GM21526 (cell line): ENCODE measurements around the gene RPL18.

Experiments
- ATAC-seq: cut with Tn5 transposase; IDR thresholded peaks from one replicate; pipeline ENCODE4 v1.9.1; 2021; ENCODE audit warnings: moderate library complexity; ENCODE audit not compliant: unreplicated experiment, low FRiP score

Gene RPL18

DNA sequence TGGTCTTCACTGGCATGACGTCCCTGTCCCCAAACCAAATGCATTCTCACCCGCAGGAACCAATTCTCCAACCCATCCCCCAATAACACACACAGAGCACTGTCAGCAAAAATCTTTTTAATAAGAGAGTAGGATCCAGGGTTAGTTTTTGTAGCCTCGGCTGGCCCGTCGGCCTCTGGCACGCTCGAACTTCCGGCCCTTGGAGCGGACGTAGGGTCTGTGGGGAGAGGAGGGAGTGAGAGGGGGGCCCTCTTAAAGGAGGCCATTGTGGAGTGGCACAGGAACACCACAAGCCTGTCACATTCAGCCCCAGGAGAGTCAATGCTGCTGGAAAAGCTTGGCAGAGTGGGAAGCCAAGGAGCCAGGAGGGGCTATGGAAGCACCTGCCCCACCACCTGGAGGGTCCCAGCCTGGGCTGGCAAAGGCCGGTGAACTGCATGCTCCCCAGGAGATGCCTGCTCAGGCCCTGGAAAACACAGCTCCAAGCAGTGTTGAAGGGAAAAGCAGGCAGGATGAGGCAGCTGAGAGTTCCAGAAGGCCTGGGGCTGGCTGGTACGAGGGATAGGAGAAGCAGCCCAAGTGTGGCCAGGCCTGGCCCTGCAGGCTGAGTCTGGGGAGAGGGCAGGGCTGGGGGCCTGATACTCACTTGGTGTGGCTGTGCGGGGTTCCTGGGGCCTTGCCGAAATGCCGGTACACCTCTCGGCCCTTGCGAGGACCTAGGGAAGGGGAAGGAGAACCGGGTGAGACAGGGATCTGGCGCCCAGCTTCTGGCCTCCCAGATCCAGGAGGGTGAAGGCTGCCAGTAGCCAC lies 3.5 kb downstream of the RPL18 start:
- no peak for ATAC-seq

DNA sequence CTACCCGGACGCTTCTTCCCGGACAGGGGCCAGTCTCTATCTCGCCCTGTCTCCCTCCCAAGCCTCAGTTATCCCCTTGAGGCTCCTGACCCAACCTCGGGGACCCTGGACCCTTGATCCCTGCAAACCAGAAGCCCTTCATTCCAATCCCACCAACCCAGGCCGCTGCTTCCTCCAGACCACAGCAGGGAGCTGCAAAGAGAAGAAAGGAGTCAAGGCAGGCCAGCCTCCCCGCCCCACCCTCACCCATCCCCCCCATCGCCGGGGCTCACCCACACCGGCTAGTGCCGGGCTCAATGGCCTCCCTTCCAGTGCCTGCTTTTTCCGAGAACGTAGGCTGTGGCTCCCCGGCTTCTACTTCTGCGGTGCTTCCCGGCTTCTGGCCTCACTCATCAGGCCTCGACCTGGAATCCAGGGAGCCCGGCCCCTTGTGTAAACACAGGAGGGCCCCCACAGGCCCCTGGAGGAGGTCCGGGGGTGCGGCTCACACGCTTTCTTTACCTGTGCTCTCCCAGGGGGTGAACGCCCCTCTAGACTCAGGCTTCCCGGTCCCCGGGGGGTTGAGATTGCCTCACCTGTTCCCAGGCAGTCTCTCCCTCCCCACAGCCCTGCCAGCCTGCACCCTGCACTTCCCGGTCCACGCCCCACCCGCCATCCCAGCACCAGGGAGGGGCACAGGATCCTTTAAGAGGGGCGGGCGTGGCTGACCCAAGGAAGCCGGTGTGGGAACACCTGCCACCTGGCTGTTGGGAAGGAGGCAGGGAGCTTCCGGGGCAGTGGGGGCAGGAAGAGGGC lies 4.3 kb downstream of the RPL18 start, which contains the start of gene FAM83E:
FAM83E (minus strand) TSS at position 641 of the 795 bp plus-strand sequence. CDS start 1,704 bp downstream, outside the sequence.
- ATAC-seq, result no peak

DNA sequence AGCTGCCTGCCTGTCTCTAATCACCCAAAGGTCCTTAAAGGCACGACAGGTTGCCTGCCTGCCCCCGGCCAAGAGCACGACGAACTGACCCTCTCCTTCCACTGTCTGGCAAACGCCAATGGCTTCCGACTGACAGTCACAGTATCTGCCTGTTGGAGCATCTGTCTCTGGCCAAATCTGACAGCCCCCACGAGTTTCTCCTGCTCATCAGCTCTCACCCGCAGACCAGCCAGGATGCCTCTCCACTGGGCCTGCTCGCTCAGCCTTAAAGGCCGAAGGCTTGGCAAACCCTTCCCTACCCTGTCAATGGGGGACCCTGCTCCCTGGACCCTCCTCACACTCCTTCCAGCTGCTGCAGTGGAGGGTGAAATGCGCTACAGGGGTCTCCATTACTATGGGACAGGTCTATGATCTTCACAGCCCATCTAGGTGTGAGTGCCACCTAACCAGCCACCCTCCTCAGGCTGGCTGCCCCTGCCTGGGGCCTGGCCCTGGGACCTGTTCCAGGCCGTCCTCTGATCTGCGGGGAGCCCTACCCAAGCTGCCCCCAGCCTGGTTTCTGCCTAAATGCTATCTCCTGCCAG lies 5.0 kb downstream of the RPL18 start:
- ATAC-seq, result no peak

DNA sequence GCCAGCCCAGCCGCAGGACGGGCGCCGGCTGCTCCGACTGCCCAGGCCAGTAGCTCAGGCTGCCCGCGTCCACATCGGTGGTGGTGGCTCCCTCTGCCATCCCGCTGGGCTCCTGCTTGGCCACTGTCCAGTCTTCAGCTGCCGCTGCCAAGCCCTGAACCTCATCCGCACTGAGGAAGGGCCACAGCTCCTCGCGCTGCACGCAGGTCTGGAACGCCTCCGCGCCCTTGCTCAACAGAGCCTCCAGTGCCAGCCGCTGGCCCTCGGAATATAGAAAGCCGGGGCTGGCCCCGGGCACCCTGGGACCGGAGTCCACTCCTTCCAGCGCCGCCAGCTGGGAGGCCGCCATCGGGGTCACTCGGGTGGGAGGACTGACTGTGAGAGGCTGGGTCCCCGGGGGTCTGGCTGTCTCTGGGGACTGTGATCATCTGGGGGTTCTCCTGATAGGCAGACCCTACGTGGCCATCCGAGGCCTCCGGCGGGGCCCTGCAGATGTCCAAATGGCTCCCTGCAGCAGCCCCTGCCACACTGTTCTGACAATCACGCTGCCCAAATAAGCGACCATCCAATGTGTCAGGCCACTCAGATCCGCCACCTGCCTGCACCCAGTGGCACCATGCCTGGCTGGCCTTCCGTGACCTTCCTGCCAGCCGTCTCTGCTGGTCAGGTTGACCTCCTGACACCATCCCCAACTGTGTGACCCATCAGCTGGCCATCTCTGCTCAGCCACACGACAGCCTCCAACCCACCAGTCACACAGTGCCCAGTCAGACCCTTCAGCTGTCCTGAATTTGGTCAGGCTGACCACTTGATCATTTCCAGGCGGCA lies 5.7 kb downstream of the RPL18 start:
- no peak for ATAC-seq

DNA sequence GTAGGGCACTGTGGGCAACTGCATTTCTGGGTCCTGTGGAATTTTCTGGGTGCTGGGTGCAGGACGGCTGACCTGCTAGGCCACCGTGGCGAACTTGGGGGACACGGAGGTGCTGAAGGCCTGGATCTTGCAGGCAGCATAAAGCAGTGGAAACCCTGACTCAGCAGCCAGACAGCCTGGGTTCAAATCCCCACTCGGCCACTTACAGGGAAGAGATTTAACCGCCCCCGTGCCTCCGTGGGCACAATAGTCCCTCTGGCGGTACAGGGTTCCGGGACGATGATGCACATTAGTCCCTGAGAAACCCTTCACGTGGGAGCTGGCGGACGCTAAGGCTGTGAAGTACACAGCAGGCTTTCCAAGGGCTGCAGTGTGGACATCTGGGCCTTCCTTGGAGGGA lies 7.1 kb downstream of the RPL18 start:
- ATAC-seq, result no peak

DNA sequence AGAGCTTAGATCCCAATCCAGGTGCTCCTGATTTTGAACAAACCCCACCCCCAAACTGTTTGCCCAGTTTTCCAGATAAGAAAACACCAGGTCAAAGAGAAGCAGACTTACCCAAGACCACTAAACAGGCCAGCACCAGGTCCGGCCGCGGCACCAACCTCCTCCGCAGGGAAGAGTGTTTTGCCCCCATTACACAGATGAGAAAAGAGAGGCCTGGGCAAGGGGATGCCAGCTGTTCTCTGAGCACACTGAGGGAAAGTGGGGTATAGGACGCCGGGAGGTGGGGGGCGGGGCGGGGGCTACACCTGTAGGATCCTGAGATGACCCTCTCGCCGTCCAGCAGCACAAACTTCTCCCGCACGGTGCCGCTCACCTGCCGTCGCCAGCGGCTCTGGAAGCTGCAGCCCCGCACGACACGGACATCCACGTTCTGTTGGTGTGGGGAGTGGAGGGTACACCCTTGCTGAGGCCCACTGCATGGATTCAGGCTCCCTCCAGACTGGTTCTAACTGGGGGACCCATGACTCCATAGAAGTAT lies 9.3 kb downstream of the RPL18 start:
- no peak for ATAC-seq

DNA sequence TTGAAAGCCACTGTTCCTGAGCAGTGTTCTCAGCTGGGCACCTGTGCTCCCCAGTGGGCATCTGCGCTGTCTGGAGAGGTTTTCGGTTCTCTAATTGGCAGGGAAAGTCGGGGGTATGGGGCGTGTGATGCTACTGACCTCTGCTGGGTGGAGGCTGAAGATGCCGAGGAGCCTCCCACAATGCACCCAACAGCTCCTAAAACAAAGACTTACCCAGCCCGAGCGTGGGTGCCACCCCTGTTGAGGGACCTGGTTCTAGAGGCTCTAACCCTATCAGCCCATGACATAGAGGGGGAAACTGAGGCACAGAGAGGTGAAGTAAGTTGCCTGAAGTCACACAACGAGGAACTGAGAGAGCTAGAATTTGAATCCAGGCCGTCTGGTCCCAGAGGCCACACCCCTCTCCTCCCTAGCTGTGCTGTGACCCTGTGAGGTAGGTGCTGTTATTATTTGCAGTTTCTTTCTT lies 10.1 kb downstream of the RPL18 start:
- ATAC-seq, result no peak

DNA sequence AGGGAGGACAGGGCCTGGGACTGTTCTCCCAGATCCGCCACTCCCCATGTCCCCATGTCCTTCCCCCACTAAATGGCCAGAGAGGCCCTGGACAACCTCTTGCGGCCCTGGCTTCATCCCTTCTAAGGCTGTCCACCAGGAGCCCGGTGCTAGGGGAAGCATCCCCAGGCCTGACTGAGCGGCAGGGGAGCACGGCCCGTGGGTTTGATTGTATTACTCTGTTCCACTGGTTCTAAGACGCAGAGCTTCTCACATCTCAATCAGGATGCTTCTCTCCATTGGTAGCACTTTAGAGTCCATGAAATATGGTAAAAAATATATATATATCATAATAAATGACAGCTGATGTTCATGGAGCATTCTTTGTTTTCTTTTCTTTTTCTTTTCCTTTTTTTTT lies 11.6 kb downstream of the RPL18 start:
- no peak for ATAC-seq

DNA sequence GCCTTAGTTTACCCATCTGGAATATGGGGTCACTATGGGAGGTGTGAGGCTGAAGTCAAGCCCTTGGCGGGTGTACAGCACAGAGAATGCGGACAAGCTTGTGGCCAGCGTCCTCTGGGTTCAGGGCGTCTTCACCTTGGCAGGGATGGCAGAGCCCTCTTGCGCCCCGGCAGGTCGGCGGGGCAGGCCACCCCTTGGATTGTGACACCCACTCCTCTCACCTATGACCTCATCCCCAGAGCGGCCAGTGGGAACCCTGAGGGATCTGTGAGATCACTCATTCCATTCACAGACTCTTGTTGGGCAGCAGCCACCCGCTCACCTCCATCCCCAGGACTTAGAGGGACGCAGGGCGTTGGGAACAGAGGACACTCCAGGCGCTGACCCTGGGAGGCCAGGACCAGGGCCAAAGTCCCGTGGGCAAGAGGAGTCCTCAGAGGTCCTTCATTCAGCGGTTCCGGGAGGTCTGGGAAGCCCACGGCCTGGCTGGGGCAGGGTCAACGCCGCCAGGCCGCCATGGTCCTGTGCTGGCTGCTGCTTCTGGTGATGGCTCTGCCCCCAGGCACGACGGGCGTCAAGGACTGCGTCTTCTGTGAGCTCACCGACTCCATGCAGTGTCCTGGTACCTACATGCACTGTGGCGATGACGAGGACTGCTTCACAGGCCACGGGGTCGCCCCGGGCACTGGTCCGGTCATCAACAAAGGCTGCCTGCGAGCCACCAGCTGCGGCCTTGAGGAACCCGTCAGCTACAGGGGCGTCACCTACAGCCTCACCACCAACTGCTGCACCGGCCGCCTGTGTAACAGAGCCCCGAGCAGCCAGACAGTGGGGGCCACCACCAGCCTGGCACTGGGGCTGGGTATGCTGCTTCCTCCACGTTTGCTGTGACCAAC lies 12.3 kb downstream of the RPL18 start, which contains the start of gene SPACA4:
SPACA4 (plus strand) TSS at position 280 of the 896 bp plus-strand sequence; CDS start at position 517, 237 bp downstream.
- ATAC-seq, result no peak

DNA sequence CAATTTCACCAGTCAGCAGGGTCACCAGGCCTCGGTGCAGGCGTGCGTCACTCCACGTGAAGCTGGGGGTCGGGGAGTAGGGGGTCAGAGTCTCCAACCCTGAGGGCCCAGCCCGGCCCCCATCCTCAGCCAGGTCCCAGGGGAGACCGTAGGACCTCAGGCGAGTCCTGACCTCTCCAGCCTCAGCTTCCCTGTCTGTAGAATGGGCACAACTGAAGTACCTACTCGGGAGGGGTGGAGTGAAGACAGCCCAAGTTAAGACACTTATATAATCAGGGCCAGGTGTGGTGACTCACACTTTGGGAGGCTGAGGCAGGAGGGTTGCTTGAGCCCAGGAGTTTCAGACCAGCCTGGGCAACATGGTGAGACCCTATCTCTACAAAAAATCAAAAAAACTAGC lies 15.1 kb downstream of the RPL18 start:
- no peak for ATAC-seq

DNA sequence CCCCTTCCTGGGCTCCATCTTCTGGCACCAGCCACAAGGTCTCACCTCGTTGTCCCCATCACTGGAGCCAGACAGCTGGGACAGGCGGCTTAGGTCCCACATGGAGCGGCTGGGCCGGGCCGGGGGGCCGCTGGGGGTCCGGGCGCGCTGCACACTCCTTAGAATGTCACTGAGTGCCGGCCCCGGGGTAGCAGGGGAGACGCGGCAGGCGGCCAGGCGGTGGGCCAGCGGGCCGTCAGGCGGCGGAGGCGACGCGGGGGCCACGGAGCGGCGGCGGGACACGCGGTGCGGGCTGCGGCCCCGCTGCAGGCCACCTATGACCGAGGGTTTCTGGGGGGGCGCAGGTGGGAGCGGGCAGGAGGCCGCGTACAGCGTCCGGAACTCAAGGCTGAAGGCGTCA lies 15.5 kb downstream of the RPL18 start:
- ATAC-seq, result no peak

DNA sequence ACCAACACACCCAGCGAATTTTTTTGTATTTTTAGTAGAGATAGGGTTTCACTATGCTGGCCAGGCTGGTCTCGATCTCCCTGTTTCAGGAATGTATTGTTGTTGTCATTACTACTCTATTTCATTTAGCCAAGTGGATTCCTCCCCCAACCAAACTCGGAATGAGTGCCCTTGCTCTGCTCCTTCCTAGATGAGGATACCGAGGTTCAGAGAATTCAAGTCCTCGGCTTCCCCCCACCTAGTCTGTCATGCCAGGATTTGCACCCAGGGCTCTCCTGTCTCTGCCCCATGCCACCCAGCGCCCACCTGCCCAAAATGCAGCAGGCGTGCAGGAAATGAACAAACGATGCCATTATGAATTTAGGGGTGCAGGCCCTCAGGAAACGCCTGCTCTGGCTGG lies 16.0 kb downstream of the RPL18 start:
- ATAC-seq, result no peak

DNA sequence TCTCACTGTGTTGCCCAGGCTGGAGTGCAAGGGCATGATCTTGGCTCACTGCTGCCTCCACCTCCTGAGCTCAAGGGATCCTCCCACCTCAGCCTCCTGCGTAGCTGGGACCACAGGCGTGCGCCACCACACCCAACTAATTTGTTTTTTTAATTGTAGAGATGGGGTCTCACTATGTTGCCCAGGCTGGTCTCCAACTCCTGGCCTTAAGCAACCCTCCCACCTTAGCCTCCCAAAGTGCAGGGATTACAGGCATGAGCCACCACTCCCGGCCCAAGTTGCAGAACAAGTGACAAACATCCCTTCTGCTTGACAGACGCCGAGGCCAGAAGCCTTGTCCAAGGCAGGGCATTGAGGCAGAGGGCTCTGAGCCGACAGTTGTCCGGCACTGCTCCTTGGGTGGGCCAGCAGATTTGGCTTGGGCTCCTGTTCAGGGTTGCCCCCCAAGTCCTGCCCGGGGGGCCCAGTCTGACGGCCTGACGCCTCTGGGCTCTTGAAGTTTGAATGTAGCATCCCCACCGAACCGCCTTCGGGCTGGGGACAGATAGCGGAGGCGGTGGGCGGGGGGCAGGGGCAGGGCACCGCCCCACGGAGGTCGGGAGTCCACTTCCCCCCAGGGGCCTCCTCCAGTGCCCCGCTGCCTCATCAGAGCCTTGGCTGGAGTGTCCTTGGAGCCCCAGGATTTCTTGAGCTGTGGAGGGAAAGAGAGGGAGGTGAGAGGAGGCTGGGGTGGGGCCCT lies 18.1 kb downstream of the RPL18 start:
- ATAC-seq, result no peak

DNA sequence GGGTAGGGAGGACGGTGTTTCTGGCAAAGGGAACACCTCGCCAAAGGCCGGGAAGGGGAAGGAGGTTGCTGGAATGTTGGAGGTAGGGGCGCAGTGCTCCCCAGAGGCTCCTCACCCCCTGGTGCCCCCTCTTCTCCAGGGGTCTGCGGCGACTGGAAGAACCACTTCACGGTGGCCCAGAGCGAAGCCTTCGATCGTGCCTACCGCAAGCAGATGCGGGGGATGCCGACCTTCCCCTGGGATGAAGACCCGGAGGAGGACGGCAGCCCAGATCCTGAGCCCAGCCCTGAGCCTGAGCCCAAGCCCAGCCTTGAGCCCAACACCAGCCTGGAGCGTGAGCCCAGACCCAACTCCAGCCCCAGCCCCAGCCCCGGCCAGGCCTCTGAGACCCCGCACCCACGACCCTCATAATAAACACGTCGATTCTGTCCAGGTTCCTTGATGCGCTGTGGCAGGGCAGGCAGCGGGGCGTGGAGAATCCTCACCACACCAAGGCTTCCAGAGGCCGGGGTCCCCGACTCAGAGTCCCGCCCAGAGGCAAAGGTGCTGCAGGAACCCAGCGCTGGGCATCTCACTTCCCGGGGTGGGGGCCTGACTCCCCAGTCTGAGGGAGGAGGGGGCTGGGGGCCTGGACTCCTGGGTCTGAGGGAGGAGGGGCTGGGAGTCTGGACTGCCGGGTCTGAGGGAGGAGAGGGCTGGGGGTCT lies 19.8 kb downstream of the RPL18 start:
- ATAC-seq, result no peak

DNA sequence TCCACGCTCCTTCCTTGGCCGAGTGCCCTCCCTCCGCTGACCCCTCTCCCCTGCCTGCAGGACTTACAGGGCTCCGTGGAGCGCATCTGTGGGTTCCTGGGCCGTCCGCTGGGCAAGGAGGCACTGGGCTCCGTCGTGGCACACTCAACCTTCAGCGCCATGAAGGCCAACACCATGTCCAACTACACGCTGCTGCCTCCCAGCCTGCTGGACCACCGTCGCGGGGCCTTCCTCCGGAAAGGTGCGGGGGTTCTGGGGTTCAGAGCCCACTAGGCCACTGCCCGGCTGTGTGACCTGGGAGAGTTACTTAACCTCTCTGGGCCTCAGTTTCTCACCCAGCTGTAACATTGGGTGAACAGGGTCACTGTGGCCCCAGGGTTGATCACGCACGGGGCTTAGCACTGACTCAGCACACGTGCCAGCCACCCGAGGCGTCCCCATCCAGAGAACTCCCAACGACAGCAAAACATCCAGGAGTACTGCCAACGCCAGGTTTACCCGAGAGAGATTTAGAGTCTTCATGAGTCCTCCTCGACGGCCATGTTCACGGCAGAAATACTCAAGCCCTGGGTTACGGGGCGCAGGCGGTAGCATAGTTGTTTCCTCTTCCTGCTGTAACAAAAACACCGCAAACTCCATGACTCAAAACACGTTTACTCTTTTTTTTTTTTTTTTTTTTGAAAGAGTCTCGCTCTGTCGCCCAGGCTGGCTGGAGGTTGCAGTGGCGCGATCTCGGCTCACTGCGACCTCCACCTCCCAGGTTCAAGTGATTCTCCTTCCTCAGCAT lies 22.1 kb downstream of the RPL18 start:
- no peak for ATAC-seq

DNA sequence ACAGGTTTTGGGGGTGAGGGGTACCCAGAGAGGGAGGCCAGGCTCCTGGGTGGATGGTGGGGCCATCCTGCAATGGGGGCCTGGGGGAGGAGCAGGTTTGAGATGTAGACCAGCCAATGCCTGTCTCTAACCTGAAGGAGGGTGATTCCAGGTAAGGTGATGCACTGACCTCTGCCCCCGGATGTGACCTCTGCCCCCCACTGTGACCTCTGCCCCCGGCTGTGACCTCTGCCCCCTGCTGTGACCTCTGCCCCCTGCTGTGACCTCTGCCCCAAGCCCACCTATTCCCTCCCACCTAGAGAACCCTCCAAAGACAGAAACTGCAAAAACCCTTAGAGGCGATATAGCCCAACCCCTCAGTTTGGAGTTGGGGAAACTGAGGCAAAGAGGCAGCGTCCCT lies 22.7 kb downstream of the RPL18 start:
- no peak for ATAC-seq

DNA sequence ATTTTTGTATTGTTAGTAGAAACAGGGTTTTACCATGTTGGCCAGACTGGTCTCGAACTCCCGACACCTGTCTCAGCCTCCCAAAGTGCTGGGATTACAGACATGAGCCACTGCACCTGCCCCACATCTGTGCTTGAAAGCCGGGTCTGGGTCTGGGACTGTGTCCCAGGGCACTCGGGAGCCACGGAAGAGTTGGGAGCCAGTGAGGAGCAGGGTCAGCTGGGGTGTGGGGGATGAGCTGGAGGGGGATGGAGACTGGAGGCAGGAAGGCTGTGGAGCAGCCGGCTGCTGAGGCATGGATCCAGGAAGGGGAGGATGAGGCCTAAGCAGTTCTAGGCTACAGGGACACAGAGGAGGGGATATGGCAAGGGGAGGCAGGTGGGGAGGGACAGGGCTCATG lies 23.1 kb downstream of the RPL18 start:
- no peak for ATAC-seq
